H1 (cell line): Measurements from ENCODE around the gene DENND2D.

Experiments used
- ASH2L ChIP-seq: fragments of 200-600, 300-600 bp; sonication (generic); IDR thresholded peaks from one replicate; pipeline ENCODE4 v1.7.1; 2017; ENCODE audit warnings: low read length
- CTCF ChIP-seq, 3 experiments: IDR thresholded peaks; 1 replicate in 2 of 3; 2 replicates in 1 of 3; pipeline versions ENCODE4 v1.5.1 to v1.6.1; 2011; ENCODE audit warnings: low read length in 3 of 3, mild to moderate bottlenecking in 3 of 3, inconsistent platforms in 2 of 3, low read depth in 1 of 3, moderate library complexity in 1 of 3; ENCODE audit not compliant: insufficient read depth in 1 of 3; ENCODE audit errors: control extremely low read depth in 1 of 3
- POLR2A ChIP-seq, 2 experiments: IDR thresholded peaks; 1 replicate in 1 of 2; 2 replicates in 1 of 2; pipeline ENCODE4 v1.6.1; 2011; ENCODE audit warnings: low read depth in 2 of 2, low read length in 2 of 2, mild to moderate bottlenecking in 2 of 2; ENCODE audit errors: control extremely low read depth in 1 of 2
- POLR2AphosphoS5 ChIP-seq: IDR thresholded peaks from 2 replicates; pipeline ENCODE4 v1.6.1; 2011; ENCODE audit warnings: low read depth, low read length
- SP4 ChIP-seq: IDR thresholded peaks from 2 replicates; pipeline ENCODE4 v1.6.1; 2012; ENCODE audit warnings: low read length, inconsistent platforms

- TF ChIP-seq POLR2AphosphoS5 (no peak), POLR2A (IDR thresholded peaks at IDR 0.05; ENCODE audit: control extremely low read depth in 1 of 2, low read depth in 2 of 2, low read length in 2 of 2) (no peak), ASH2L (no peak), CTCF (IDR thresholded peaks at IDR 0.05; ENCODE audit: control extremely low read depth in 1 of 3, insufficient read depth in 1 of 3, low read depth in 1 of 3, low read length in 3 of 3) (no peak), SP4 (no peak)
Observed at GRCh38 chr1:111193712-111194480, 6.5 kb downstream of the DENND2D start.
